Jurkat, Clone E6-1 (cell line): Measurements from ENCODE around the gene TTYH3. TPM values are rescaled to one million over a fixed set of nuclear protein-coding genes. Genes with fewer than 3 reads are reported as not detected.
"Not testable (repeated sequence)": the region's sequence is repeated elsewhere in the genome, so short reads cannot be mapped to it uniquely, and the experiment has no call there.

ENCODE experiments used
- DNase-seq: peaks from one replicate; pipeline ENCODE4 v3.0.0-alpha.2; 2011; ENCODE audit warnings: low read depth, low spot score
- H3K4me3 ChIP-seq: 2 replicates; pipeline ENCODE4 v1.5.1; 2011; ENCODE audit warnings: mild to moderate bottlenecking, low read length, control low read depth, moderate library complexity
- polyA plus RNA-seq: library from polyadenylated mRNA; unstranded; fragments of >200 nt; gene quantifications from one replicate; pipeline ENCODE4 v1.2.1, GENCODE V29; 2012; ENCODE audit warnings: missing spikeins; ENCODE audit not compliant: insufficient read length, insufficient read depth

Gene TTYH3, protein sequence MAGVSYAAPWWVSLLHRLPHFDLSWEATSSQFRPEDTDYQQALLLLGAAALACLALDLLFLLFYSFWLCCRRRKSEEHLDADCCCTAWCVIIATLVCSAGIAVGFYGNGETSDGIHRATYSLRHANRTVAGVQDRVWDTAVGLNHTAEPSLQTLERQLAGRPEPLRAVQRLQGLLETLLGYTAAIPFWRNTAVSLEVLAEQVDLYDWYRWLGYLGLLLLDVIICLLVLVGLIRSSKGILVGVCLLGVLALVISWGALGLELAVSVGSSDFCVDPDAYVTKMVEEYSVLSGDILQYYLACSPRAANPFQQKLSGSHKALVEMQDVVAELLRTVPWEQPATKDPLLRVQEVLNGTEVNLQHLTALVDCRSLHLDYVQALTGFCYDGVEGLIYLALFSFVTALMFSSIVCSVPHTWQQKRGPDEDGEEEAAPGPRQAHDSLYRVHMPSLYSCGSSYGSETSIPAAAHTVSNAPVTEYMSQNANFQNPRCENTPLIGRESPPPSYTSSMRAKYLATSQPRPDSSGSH
- 41.3 TPM for polyA plus RNA-seq

DNA sequence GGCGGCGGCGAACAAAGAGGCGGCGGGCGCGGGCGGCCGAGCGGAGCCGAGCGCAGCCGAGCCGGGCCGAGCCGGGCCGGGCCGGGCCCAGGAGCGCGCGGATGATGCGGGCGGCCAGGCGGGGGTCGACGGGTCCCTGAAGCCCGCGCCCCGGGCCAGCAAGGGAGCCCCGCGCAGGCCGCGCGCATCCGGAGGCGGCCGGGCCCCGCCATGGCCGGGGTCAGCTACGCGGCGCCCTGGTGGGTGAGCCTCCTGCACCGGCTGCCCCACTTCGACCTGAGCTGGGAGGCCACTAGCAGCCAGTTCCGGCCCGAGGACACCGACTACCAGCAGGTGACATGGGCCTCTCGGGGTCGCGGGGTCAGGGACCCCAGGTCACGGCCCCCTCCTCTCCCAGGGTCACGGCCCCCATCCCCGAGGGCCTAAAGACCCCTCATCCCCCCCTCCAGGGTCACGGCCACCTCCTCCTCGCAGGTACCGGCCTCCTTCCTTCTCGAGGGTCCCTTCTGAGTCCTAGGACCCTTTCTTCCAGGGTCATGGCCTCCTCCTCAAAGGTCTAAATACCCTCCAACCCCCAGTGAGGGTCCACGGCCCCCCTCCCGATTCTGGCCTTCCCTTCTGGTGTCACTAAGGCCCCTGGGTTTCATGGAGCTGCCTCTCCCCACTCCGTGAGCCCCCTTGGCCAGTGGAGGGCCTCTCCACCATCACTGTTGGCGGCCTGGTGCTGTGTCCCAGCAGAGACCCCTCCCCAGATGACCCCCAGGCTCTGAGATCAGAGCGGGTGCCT lies at the start of gene TTYH3:
TTYH3 (plus strand) TSS at position 41 of the 787 bp plus-strand sequence; CDS start at position 211, 170 bp downstream.
- no peak for DNase-seq
- H3K4me3 ChIP-seq: peak within 1 kb of the TSS; percentile 85

DNA sequence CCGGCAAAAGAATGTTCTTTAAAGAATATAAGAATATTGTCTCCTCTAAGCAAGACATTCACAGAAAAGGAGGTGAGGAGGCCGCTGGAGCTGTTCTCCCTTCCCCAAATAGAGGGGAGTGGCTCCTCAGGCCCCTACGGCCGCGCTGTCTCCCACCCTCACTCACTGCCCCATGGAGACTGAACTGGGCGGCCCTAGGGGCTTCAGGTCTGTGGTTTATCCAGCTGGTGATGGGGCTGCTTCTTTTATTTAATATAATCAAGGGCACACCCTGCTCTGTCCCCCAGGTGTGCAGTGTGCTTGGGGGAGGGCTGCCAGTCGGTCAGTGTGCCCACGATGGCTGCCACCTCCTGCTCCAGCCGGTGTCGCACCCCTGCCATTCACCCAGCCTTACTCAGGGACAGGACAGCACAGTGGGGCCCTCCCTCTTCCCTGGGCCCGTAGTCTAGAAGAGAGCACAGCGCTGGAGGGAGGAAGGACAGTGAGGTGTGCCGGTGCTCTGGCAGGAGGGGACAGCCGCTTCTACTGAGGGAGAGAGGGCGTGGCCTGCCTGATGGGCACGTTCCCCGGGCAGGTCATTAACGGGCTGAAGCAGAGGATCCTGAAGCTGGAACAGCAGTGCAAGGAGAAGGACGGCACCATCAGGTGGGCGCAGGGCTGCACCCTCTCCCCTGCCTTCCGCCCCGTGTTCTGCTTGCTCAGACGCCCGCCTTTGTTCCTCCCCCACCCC lies 49.6 kb upstream of the TTYH3 start:
- H3K4me3 ChIP-seq: no peak overlapping the region
- no peak for DNase-seq

DNA sequence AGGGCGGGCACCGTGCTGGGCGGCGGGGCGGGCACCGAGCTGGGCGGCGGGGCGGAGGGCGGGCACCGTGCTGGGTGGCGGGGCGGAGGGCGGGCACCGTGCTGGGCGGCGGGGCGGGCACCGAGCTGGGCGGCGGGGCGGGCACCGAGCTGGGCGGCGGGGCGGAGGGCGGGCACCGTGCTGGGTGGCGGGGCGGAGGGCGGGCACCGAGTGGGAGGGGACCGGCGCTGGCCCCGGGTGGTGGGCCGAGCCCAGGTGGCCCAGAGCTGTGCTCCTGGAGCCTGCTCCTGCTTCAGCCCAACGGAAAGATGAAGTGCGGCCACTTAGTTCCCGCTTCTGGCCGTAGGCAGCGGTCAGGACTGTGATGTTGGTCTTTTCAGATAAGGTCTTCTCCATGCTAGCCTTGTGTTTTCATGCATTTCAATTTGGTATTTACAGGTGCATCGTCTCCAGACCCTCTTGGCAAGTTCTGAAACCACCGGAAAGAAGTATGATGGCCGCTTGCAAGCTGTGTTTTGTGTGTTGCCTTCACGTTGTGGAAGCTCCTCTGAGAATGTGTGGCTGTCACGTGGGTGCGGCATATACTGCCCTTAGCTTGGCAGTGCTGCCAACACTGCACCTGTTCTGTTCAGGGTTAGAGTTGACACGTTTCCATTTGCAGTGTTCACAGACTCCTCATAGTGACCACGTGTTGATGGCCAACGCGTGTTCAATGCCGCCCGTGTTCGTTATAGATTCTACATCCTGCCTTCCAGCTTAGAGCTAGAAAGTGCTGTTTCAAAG lies 47.8 kb upstream of the TTYH3 start:
- no peak for DNase-seq
- no peak overlapping the region for H3K4me3 ChIP-seq

DNA sequence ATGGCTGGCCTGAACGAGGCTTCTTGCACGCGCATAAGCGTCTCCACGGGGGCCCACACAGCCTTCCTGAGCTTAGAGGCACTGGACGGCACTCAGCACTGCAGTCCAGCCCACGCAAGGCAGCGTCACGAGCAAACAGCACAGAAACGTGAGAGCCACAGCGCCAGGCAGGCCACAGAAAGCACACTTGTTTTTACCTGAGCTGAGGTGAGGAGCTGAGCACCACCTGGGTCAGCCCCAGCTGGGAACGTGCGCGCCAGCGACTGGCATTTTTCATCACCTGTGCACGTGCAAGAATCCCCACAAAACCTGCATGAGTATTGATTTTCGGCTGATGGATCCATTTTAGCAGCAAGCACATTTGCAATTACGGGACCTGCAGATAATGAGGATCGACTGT lies 46.3 kb upstream of the TTYH3 start:
- DNase-seq: no peak
- no peak overlapping the region for H3K4me3 ChIP-seq

DNA sequence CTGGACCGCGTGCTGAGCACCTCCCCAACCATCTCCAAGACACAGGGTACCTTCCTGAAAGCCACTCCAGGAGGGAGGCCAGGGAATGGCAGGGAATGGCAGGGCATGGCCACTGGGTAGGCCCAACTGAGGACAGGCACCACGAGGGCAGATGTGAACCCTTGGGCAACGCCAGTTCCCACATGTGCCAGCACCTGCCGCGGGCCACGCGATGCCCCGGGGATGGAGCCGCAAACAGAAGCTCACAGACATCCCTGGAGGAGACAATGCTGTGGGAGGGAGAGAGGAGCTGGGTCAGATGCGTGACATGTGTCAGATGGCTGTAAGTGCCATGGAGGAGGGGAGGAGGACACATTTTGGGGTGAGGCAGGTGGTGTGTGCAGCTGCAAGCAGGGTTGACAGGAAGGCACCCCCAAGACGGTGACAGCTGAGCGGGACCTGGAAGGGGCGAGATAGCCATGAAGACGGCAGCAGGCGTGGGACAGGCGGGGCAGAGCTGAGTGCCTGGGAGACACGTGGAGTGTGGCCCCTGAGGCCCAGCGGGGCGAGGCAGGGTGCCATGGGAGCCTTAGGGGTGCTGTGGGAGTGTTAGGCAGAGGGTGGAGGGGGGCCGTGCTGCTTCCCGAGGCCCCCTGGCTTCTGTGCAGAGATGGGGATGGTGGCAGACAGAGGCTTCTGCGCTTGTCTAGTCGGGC lies 45.3 kb upstream of the TTYH3 start:
- DNase-seq: no peak
- no peak overlapping the region for H3K4me3 ChIP-seq

DNA sequence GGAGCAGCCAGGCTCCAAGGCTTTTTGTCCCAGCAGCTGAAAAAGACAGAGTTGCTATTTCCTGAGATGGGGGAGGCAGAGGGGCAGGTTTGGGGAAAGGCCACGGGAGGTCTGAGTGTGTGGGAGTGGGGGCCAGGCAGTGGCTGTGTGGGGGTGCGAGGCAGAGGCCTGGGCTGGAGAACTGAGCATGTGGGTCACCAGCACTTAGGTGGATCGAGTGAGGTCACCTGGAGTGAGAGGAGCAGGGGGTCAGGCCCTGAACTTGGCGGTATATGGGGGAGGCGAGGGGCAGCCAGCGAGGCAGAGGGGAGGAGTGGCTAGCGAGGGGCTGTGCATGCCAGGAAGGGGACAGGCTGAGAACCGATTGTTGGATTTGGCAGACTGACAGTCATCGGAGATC lies 44.7 kb upstream of the TTYH3 start:
- no peak for DNase-seq
- no peak overlapping the region for H3K4me3 ChIP-seq

DNA sequence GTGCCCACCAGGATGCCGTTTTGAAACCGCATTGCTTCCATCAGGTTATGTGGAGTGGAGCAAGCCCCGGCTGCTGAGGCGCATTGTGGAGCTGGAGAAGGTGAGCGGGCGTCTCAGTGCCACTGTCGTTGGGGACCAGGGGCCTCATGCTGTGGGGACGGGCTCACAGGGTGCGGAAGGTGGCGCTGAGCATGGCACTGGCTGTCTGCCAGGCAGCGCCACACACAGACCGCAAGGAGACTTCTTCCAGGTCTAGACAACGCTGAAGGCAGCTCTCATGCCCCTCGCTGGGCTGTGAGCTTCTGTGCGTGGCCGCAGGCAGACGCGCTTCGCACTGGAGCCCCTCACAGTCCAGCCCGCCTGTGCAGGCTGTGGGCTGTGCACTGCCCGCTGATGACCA lies 44.0 kb upstream of the TTYH3 start:
- no peak overlapping the region for H3K4me3 ChIP-seq
- DNase-seq: no peak

DNA sequence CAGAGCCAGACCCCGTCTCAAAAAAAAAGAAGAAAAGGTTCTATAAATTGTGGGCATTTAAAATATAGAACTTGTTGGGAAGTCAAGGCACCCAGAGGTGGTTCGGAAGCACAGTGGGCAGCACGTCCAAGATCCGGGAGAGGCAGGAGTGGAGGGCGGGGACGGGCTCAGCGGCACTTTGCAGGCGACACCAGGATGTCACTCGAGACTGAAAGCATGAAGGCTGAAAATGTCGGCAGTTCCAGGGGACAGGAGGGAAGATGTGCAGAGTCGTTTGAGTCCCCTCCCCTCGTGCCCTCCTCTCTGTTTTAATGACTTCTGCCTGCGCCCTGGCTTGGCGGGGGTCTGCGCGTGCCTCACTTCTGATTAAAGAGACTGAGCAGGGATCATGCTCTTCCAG lies 42.4 kb upstream of the TTYH3 start:
- no peak for DNase-seq
- no peak overlapping the region for H3K4me3 ChIP-seq

DNA sequence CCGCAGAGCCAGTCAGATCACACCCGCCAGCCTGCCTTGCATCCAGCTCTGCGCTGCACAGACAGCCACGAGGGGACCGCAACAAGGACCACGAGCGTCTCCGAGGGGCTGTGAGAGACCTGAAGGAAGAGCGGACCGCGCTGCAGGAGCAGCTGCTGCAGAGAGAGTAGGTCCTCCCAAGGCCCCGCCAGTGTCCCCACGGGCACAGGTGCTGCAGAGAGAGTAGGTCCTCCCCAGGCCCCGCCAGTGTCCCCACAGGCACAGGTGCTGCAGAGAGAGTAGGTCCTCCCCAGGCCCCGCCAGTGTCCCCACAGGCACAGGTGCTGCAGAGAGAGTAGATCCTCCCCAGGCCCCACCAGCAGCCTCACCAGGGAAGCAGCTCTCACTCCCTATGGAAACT lies 41.8 kb upstream of the TTYH3 start:
- H3K4me3 ChIP-seq, DNase-seq: not testable (repeated sequence)

DNA sequence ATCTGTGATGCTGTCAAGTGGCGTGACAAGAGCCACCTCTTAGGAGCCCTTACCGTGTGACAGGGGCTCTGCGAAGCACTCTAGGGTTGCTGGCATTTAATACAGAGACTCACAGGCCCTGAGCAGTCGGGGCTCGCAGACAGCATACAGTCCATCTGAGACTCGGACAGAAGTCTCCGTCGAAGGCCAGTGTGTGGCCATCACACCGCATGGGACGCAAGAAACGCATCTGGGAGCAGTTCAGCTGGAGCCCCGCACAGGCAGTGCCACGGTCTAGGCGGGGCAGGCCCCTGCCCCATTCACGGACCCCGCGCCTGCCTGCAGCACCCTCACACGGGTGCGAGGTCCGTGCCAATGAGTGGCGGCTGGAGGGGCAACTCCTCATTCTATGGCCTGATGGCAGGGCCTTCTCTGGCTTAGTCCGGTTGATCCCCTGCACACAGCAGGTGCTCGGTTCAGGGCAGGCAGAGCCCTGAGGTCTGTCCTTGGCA lies 39.4 kb upstream of the TTYH3 start:
- DNase-seq: no peak
- no peak overlapping the region for H3K4me3 ChIP-seq

DNA sequence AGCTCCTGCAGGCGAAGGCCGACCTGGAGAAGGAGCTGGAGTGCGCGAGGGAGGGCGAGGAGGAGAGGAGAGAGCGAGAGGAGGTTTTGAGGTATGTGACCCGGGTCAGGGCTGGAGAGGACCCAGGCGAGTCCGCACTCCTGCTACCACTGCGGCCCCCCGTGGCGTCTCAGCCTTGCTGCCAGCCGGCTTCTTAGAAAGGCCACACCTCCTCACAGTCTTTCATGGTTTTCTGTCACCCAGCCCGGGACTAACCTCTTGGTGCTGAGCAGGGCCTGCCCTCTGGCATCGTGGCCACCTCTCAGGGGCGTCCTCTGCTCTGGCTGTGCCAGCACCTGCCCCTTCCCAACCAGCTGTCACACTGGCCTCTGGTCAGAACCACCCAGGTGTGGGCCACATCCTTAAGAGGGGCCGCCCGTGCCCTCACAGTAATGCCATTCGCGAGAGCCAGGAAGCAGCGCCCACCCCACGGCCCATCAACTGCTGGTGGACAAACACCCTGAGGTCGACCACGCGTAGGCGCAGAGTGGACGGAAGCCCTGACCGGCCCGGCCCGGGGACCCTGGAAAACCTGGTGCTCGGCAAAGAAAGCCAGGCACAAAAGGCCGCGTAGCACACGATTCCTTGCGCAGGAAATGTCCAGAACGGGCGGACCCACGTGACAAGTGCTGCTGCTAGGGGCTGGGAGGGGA lies 38.6 kb upstream of the TTYH3 start:
- DNase-seq: no peak

DNA sequence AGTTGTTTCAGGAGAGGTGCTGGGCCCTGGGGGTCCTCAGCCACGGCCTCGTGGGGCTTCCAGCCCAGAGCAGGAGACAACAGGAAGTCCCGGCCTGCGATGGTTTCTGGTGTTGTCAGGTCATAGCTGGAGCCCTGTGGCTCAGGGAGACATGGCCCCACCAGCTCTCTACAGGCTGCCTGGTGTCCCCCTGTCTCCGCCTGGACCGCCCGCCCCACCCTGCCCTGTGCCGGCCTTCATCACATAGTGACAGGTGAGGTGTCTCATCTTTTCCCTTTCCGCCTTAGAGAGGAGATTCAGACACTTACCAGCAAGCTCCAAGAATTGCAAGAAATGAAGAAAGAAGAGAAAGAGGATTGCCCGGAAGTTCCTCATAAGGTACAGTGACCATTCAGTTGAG lies 37.2 kb upstream of the TTYH3 start:
- H3K4me3 ChIP-seq: no peak overlapping the region
- DNase-seq: no peak

More for the DNA sequence above, 38.6 kb upstream of the TTYH3 start:
- H3K4me3 ChIP-seq: no peak overlapping the region

DNA sequence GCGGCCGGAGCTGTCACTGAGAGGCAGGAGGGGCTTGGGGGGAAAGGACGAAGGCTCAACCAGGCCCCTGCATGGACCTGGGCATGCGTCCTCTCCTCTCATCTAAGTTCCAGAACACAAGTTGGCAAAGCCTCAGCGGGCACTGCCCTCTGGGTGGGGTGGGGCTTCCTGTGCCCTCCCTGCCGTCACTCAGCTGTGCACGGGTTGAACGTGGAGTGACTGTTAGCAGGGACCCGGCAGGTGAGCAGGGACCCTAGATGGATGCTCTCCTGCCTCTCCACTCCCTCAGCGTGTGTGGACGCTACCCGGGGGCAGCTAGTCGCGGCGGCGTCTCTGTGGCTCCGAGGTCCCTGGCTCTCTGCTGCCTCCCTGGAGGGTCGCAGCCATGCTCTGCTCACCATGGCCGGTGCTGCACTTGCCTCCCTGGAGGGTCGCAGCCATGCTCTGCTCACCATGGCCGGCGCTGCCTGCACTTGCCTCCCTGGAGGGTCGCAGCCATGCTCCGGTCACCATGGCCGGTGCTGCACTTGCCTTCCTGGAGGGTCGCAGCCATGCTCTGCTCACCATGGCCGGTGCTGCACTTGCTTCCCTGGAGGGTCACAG lies 36.4 kb upstream of the TTYH3 start:
- no peak overlapping the region for H3K4me3 ChIP-seq
- no peak for DNase-seq

DNA sequence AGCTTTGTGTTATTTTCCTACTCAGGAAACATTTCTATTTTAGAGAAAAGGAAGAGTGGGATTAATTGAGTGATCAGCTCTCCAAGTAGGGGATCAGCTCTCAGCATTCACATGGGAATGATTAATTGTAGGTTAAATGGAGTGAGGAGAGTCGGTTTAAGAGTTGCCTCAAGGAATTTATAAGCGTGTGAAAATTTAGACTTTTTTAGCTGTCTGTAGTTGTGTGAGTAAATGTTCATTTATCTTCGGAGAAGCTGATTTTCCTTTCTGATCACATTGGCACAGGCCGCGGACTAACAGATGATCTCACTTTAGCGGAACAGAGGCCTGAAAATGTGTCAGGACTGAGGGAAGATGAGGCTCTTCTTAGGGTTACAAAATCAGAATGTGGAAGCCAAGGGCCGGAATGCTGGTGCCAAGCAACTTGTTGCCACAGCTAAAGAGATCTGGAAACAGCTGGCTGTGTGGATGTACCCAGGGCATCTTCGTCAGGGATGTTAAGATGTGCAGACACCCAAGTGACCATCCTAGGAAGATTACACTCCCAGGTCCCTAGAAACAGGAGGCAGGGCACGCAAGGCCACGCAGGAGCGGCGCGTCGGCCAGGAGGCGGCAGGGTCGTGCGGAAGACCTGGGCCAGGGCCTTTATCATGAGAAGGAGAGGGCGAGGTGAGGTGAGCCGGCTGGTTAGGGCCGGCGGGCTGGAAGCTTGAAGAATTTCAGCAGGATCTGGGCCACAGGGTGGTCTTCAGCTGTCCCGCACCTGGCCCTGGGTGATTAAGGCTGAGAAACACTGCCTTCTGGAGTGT lies 35.1 kb upstream of the TTYH3 start:
- H3K4me3 ChIP-seq: no peak overlapping the region

DNA sequence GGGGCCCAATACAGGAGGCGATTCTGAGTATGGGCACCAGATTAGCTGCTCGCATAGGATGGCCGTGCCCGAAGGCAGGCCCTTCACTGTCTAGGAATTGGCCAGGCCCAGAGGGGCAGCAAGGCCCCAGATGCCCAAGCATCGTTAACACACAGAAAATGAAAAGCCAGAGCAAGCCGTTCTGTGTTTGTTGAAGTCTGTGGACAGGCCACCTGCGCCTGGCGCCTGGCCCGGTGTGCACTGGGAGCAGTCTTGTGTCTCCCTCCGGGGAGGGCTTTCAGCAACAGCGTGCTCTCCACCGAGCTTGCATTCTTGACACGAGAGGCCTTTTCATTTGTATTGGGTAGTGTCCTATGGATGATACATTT lies 34.5 kb upstream of the TTYH3 start:
- no peak for DNase-seq

More for the DNA sequence above, 35.1 kb upstream of the TTYH3 start:
- no peak for DNase-seq

DNA sequence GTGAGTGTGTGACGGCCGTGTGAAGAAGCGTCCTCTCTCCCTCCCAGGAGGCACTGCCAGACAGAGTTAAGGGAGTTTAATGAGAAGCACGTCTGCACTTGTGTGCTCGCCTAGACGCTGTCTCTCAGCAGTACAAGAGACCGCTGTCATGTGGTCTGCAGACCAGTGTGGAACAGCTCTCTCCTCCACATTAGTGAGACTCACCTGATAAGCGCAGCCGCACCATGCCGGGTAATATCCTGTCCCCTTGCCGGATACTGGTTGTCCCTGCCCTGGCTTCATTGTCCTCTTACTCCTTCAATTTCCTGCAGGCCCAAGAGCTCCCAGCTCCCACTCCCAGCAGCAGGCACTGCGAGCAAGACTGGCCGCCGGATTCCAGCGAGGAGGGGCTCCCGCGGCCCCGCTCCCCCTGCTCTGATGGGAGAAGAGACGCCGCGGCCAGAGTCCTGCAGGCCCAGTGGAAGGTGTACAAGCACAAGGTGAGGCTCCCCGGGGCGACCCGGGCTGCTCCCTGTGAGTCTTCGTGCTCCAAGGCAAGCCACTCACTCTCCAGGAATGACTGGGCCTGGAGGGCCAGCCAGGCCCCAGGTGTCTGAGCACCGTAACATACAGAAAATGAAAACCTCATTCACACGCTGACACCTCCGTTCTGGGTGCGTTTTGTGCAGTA lies 33.5 kb upstream of the TTYH3 start:
- no peak for DNase-seq
- H3K4me3 ChIP-seq: no peak overlapping the region

More for the DNA sequence above, 34.5 kb upstream of the TTYH3 start:
- H3K4me3 ChIP-seq: no peak overlapping the region
